ENCODE measurements around the gene CRMP1. TPM values are rescaled to one million over a fixed set of nuclear protein-coding genes. Genes with fewer than 3 reads are reported as not detected.

Gene CRMP1
- total and polyA plus RNA-seq, 8 donors: 1.2 to 21.4 (median 2.1) TPM; not detected in 1

DNA sequence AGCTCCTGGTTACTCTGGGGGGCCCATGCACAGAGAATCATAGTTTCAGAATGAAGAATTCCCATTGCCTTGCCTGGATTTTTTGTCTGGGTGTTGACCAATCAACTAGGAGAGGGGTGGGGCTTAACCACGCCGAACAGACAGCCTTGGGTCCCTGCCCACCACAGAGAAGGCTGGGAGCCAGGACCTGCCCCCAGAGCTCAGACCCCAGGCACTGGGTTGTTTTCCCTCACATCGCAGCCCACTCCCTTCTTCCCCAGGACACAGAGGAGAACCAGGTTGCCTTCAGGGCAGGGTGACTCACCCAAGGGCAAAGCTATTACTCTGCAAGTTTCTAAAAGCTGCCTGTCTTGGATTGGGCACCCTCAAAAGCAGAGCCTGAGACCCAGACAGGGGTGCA is 23.3 kb upstream of the CRMP1 start:
- Histone ChIP-seq H3K27me3 (peaks cover 0 to 50% (median 11%) of the 10 kb centered on the region in 3 donors), H3K36me3 (no peaks in the 10 kb centered on the region), H3K4me3 (no peak overlapping the region), H3K4me1 (no peaks in the 10 kb centered on the region), H3K27ac (no peak overlapping the region), H3K9me3 (peaks cover 0 to 10% (median 5%) of the 10 kb centered on the region in 4 donors)
- WGBS, 5 donors: 35 to 71% (median 63%) methylated on average over 3 of the region's 3 CpGs
- TF ChIP-seq POLR2A (IDR thresholded peaks at IDR 0.05) (no peak), CTCF (IDR thresholded peaks at IDR 0.05) (no peak), EP300 (IDR thresholded peaks at IDR 0.05) (no peak), POLR2AphosphoS5 (IDR thresholded peaks at IDR 0.05) (no peak)
- no peak for DNase-seq
- intact Hi-C loops (cut with DNase I; ENCODE audit: low total_unique reads): no loop called here

- WGBS, 5 donors: 79 to 92% (median 86%) methylated on average over 7 of the region's 7 CpGs
- no peak overlapping the region for H3K27ac ChIP-seq
- H3K27me3 ChIP-seq: peaks cover 0 to 26% (median under 1%) of the 10 kb centered on the region in 3 donors
- no peak overlapping the region for H3K4me3 ChIP-seq
- no peaks in the 10 kb centered on the region for H3K36me3 ChIP-seq
- peaks cover 0 to 19% (median 12%) of the 10 kb centered on the region in 4 donors for H3K9me3 ChIP-seq
- no peaks in the 10 kb centered on the region for H3K4me1 ChIP-seq
- TF ChIP-seq CTCF (IDR thresholded peaks at IDR 0.05) (no peak), EP300 (IDR thresholded peaks at IDR 0.05) (no peak), POLR2A (IDR thresholded peaks at IDR 0.05) (no peak), POLR2AphosphoS5 (IDR thresholded peaks at IDR 0.05) (no peak)
- intact Hi-C loops (cut with DNase I; ENCODE audit: low total_unique reads): no loop called here
- no peak for DNase-seq
Observed at GRCh38 chr4:5913454-5913853, 20.6 kb upstream of the CRMP1 start.

DNA sequence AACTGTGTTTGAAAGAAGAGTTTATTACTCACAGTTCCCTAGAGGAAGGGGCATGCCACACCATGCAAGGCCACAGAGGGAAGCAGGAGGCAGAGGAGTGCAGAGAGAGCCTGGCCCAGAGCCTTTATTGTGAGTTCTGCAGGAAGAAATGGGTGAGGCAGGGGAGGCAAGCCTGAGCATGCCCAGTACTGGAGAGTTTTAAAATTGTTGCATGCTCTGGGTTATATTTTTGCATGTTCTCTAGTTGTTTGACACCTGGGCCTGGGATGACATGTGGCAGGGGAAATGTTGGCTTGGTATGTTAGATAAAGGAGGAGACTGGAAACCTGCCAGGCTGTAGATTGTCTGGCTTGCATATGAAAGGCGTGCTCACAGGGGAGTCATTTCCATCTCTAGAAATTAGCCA is 19.7 kb upstream of the CRMP1 start:
- intact Hi-C loops (cut with DNase I; ENCODE audit: low total_unique reads): no loop called here

DNA sequence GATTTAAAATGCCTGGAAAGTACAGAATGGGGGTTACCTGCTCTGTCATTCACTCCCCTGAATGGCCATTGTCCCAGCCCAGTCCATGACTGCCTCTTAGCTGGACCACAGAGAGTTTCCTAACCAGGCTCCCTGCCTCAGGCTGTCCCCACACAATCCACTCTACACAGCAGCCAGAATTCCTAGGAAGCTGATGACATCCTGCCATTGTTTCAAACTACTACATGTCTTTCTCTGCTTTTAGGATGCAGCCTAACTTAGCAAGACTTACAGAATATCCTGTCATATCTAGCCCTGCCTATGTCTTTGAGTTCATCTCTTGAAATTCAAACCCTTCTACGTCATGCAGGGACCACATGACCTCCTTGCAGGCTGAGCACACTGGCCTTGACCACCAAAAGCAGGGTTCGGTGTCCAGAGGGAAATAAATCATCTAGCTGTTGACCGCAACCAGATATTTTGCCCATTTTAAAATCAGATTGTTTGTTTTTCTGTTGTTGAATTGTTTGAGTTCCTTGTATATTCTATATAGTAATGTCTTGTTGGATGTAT is 16.1 kb upstream of the CRMP1 start:
- Histone ChIP-seq H3K4me3 (no peak overlapping the region), H3K9me3 (peaks cover 0 to 32% (median 18%) of the 10 kb centered on the region in 4 donors), H3K36me3 (no peaks in the 10 kb centered on the region), H3K4me1 (no peaks in the 10 kb centered on the region), H3K27me3 (peaks cover 2 to 39% (median 12%) of the 10 kb centered on the region in 3 donors), H3K27ac (no peak overlapping the region)
- DNase-seq: no peak
- intact Hi-C loops (cut with DNase I; ENCODE audit: low total_unique reads): no loop called here
- no peak for TF ChIP-seq POLR2A (IDR thresholded peaks at IDR 0.05)
- no peak for TF ChIP-seq EP300 (IDR thresholded peaks at IDR 0.05)
- no peak for TF ChIP-seq POLR2AphosphoS5 (IDR thresholded peaks at IDR 0.05)
- no peak for TF ChIP-seq CTCF (IDR thresholded peaks at IDR 0.05)
- WGBS, 5 donors: 52 to 62% (median 58%) methylated on average over 3 of the region's 3 CpGs

More for the DNA sequence above, 19.7 kb upstream of the CRMP1 start:
- H3K4me1 ChIP-seq: no peaks in the 10 kb centered on the region
- DNase-seq: no peak
- H3K4me3 ChIP-seq: no peak overlapping the region
- peaks cover 0 to 24% (median 0%) of the 10 kb centered on the region in 3 donors for H3K27me3 ChIP-seq
- H3K27ac ChIP-seq: no peak overlapping the region
- H3K9me3 ChIP-seq: peaks cover 0 to 27% (median 18%) of the 10 kb centered on the region in 4 donors
- no peak for TF ChIP-seq CTCF (IDR thresholded peaks at IDR 0.05)
- 54 to 86% (median 72%) methylated on average over 1 of the region's 1 CpG for WGBS, 5 donors
- no peaks in the 10 kb centered on the region for H3K36me3 ChIP-seq

All from stomach (tissue), 9 donors.